ENCODE results near the gene TIMM9.

TIMM9 gene, protein sequence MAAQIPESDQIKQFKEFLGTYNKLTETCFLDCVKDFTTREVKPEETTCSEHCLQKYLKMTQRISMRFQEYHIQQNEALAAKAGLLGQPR

DNA sequence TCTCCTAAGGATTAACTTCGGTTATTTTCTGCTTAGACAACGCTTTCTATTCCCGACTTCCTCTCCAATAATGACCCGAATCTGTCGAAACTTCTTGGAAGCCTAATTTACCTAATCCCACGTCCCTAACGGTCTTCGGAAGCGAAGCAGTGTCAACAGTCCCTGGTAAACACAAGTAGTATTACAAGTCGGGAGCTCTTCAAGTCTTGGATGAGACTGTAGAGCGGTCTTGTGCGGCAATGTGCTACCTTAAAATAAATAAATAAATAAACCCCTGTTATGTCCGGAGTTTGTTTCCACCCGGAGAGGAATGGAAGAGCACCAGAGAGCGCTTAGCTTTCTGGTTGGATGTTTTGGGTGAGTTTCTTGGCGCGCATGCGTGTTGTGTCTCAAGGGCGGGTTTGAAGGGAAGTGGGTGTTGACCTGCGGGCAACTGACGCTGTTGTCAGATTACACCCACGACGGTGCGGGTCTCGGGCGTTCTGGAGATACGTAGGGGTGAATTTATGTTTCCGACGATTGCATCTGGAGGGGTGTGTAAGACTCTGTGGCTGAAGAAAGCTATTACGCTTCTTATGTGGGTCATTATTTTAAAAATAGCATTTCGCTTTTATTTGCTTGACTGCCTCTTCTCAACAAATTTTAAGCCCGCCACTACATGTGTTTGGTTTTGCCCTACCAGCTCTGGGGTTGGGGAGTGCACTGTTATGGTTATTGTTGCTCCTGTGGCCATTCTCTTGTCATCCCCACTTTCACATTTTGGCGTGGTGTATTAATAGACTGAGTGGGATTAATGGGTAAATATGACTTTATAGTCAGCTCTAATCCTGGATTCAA is at the start of gene TIMM9, which contains the start of gene KIAA0586:
TIMM9 (minus strand) TSS at position 251 of the 837 bp plus-strand sequence. CDS start 15,586 bp downstream, outside the sequence.
KIAA0586 (plus strand) TSS at position 439 of the 837 bp plus-strand sequence. CDS start 546 bp downstream, outside the sequence.
- Histone ChIP-seq H3K4me3 (ENCODE audit: low read length, poor library complexity, severe bottlenecking) (peak within 1 kb of the TSS; percentile 84), H3K79me2 (ENCODE audit: insufficient read depth, low read length) (peaks cover 72% of the 10 kb centered on the region), H3K4me2 (ENCODE audit: low read depth, low read length, poor library complexity, severe bottlenecking) (peak within 1 kb of the TSS; percentile 98), H3K9me3 (ENCODE audit: insufficient read depth, low read depth, low read length) (no peaks in the 10 kb centered on the region), H3K9ac (ENCODE audit: low read depth, low read length, poor library complexity, severe bottlenecking) (peak within 1 kb of the TSS; percentile 92), H3K27me3 (ENCODE audit: insufficient read depth, low read length, poor library complexity, severe bottlenecking) (no peaks in the 10 kb centered on the region), H2AFZ (ENCODE audit: low read length) (peak within 1 kb of the TSS; percentile 98), H3K4me1 (ENCODE audit: insufficient read depth, low read length, poor library complexity, severe bottlenecking) (peaks cover 29% of the 10 kb centered on the region), H3K9me2 (replicated peaks; ENCODE audit: low read depth, low read length) (no peaks in the 10 kb centered on the region), H4K20me1 (ENCODE audit: insufficient read depth, low read length, poor library complexity, severe bottlenecking) (peaks cover 18% of the 10 kb centered on the region), H3F3A (ENCODE audit: low read depth) (no peaks in the 10 kb centered on the region), H3K36me3 (ENCODE audit: insufficient read depth, low read length) (peaks cover 4% of the 10 kb centered on the region; the same call in 1 of the 2 replicates)
- no peak for TF ChIP-seq CTCF (conservative IDR thresholded peaks at IDR 0.05; ENCODE audit: low read length)

DNA sequence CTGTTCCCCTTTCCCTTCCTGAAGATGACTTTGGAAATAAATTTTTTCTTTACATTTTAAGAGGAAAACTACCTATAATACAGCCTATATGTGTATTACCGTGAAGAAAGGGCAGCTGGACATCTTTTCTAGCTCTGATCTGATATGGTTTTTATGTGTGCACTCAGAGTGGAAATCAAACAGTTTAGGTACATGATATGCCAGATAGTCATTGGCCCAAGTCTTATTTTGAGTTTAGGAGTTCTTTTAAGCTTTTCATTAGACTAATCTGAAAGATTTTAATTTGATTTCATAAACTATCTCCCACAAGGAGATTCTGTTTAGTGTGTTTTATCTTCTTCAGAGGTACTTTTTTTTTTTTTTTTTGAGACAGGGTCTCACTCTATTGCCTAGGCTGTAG is 49.0 kb upstream of the TIMM9 start:
- no peaks in the 10 kb centered on the region for H4K20me1 ChIP-seq (ENCODE audit: insufficient read depth, low read length, poor library complexity, severe bottlenecking)
- H3K4me1 ChIP-seq (ENCODE audit: insufficient read depth, low read length, poor library complexity, severe bottlenecking) = no peaks in the 10 kb centered on the region
- no peaks in the 10 kb centered on the region for H3K27me3 ChIP-seq (ENCODE audit: insufficient read depth, low read length, poor library complexity, severe bottlenecking)
- no peaks in the 10 kb centered on the region for H3K79me2 ChIP-seq (ENCODE audit: insufficient read depth, low read length)
- H3K4me3 ChIP-seq (ENCODE audit: low read length, poor library complexity, severe bottlenecking) = no peak overlapping the region
- no peak for TF ChIP-seq EZH2phosphoT487 (IDR thresholded peaks at IDR 0.05; ENCODE audit: borderline replicate concordance)
- no peak for TF ChIP-seq CTCF (conservative IDR thresholded peaks at IDR 0.05; ENCODE audit: low read length)
- H2AFZ ChIP-seq (ENCODE audit: low read length) = no peak overlapping the region
- H3K4me2 ChIP-seq (ENCODE audit: low read depth, low read length, poor library complexity, severe bottlenecking) = no peak overlapping the region
- H3K9me2 ChIP-seq (replicated peaks; ENCODE audit: low read depth, low read length) = no peaks in the 10 kb centered on the region
- no peaks in the 10 kb centered on the region for H3K9me3 ChIP-seq (ENCODE audit: insufficient read depth, low read depth, low read length)
- H3F3A ChIP-seq (ENCODE audit: low read depth) = no peaks in the 10 kb centered on the region
- no peak overlapping the region for H3K9ac ChIP-seq (ENCODE audit: low read depth, low read length, poor library complexity, severe bottlenecking)
- H3K36me3 ChIP-seq (ENCODE audit: insufficient read depth, low read length) = peaks cover 49% of the 10 kb centered on the region

GRCh38 chr14:58469309-58469708 is 42.0 kb upstream of the TIMM9 start:
- TF ChIP-seq EZH2phosphoT487 (IDR thresholded peaks at IDR 0.05; ENCODE audit: borderline replicate concordance) (no peak), CTCF (conservative IDR thresholded peaks at IDR 0.05; ENCODE audit: low read length) (no peak)
- Histone ChIP-seq H3K27me3 (ENCODE audit: insufficient read depth, low read length, poor library complexity, severe bottlenecking) (no peaks in the 10 kb centered on the region), H3K36me3 (ENCODE audit: insufficient read depth, low read length) (peaks cover 64% of the 10 kb centered on the region; the same call in 1 of the 2 replicates), H3K79me2 (ENCODE audit: insufficient read depth, low read length) (no peaks in the 10 kb centered on the region), H3K4me1 (ENCODE audit: insufficient read depth, low read length, poor library complexity, severe bottlenecking) (no peaks in the 10 kb centered on the region), H3K4me2 (ENCODE audit: low read depth, low read length, poor library complexity, severe bottlenecking) (no peak overlapping the region), H3F3A (ENCODE audit: low read depth) (no peaks in the 10 kb centered on the region), H3K9me3 (ENCODE audit: insufficient read depth, low read depth, low read length) (no peaks in the 10 kb centered on the region), H4K20me1 (ENCODE audit: insufficient read depth, low read length, poor library complexity, severe bottlenecking) (no peaks in the 10 kb centered on the region), H3K9me2 (replicated peaks; ENCODE audit: low read depth, low read length) (no peaks in the 10 kb centered on the region), H3K4me3 (ENCODE audit: low read length, poor library complexity, severe bottlenecking) (no peak overlapping the region), H3K9ac (ENCODE audit: low read depth, low read length, poor library complexity, severe bottlenecking) (no peak overlapping the region), H2AFZ (ENCODE audit: low read length) (no peak overlapping the region)

Data from Loucy (cell line).